Neuronal stem cell (in vitro differentiated cells): ENCODE measurements around the gene NAV2.

ENCODE experiments used
- DNase-seq: peaks from one replicate; pipeline ENCODE4 v3.0.0-alpha.2; 2013; ENCODE audit warnings: low spot score
- H2AFZ ChIP-seq: one replicate; pipeline ENCODE4 v1.6.1; 2013; ENCODE audit warnings: mild to moderate bottlenecking, low read length, inconsistent platforms
- H2AK5ac ChIP-seq: 2 replicates; pipeline ENCODE4 v1.6.1; 2013; ENCODE audit warnings: low read depth, mild to moderate bottlenecking, inconsistent platforms, low read length, moderate library complexity, mixed read lengths
- H2BK120ac ChIP-seq: 2 replicates; pipeline ENCODE4 v1.6.1; 2013; ENCODE audit warnings: low read depth, mild to moderate bottlenecking, inconsistent platforms, low read length, moderate library complexity, mixed read lengths
- H2BK12ac ChIP-seq: one replicate; pipeline ENCODE4 v1.6.1; 2013; ENCODE audit warnings: low read length, inconsistent platforms
- H2BK15ac ChIP-seq: 2 replicates; pipeline ENCODE4 v1.6.1; 2013; ENCODE audit warnings: mild to moderate bottlenecking, low read length, inconsistent platforms, mixed read lengths
- H2BK5ac ChIP-seq: one replicate; pipeline ENCODE4 v1.6.1; 2013; ENCODE audit warnings: inconsistent platforms, mild to moderate bottlenecking, low read length, moderate library complexity
- H3K14ac ChIP-seq: one replicate; pipeline ENCODE4 v1.6.1; 2013; ENCODE audit warnings: low read length, inconsistent platforms
- H3K18ac ChIP-seq: 2 replicates; pipeline ENCODE4 v1.6.1; 2013; ENCODE audit warnings: low read length, inconsistent platforms
- H3K23ac ChIP-seq: 2 replicates; pipeline ENCODE4 v1.6.1; 2013; ENCODE audit warnings: low read depth, mild to moderate bottlenecking, mixed read lengths, low read length, inconsistent platforms; ENCODE audit not compliant: poor library complexity
- H3K27ac ChIP-seq: replicated peaks from 3 replicates; pipeline ENCODE4 v1.5.1; 2013; ENCODE audit warnings: low read length, inconsistent platforms
- H3K27me3 ChIP-seq, 3 experiments: 2 replicates each; pipeline ENCODE4 v1.6.1; 2013; ENCODE audit warnings: low read length in 3 of 3, mild to moderate bottlenecking in 2 of 3, inconsistent platforms in 1 of 3, low read depth in 1 of 3, mixed read lengths in 1 of 3, moderate library complexity in 1 of 3; ENCODE audit not compliant: control insufficient read depth in 3 of 3, insufficient read depth in 3 of 3
- H3K36me3 ChIP-seq, 2 donors: replicated peaks in 1 of 2; 2 replicates each; pipeline ENCODE4 v1.6.1; 2013; ENCODE audit warnings: low read length in 2 of 2; ENCODE audit not compliant: control insufficient read depth in 2 of 2, insufficient read depth in 2 of 2
- H3K4ac ChIP-seq: 2 replicates; pipeline ENCODE4 v1.6.1; 2013; ENCODE audit warnings: inconsistent platforms, mild to moderate bottlenecking, low read length, moderate library complexity
- H3K4me1 ChIP-seq, 2 donors: 1 replicate in 1 of 2; 2 replicates in 1 of 2; pipeline ENCODE4 v1.6.1; 2013; ENCODE audit warnings: low read length in 2 of 2, low read depth in 1 of 2; ENCODE audit not compliant: control insufficient read depth in 2 of 2, insufficient read depth in 1 of 2
- H3K4me2 ChIP-seq: one replicate; pipeline ENCODE4 v1.6.1; 2013; ENCODE audit warnings: mild to moderate bottlenecking, low read length, inconsistent platforms; ENCODE audit not compliant: insufficient read depth, poor library complexity, severe bottlenecking
- H3K4me3 ChIP-seq, 2 donors: 2 replicates each; pipeline ENCODE4 v1.5.1; 2013; ENCODE audit warnings: low read length in 2 of 2, mild to moderate bottlenecking in 2 of 2, inconsistent platforms in 1 of 2, moderate library complexity in 1 of 2
- H3K79me1 ChIP-seq: one replicate; pipeline ENCODE4 v1.6.1; 2013; ENCODE audit warnings: low read depth, mild to moderate bottlenecking, inconsistent platforms, low read length, moderate library complexity
- H3K9ac ChIP-seq: one replicate; pipeline ENCODE4 v1.6.1; 2013; ENCODE audit warnings: mild to moderate bottlenecking, low read depth, low read length, inconsistent platforms; ENCODE audit not compliant: poor library complexity
- H3K9me3 ChIP-seq, 2 donors: replicated peaks in 1 of 2; 2 replicates each; pipeline versions ENCODE3 to v1.6.1; 2013; ENCODE audit warnings: low read length in 2 of 2, mild to moderate bottlenecking in 2 of 2, inconsistent platforms in 1 of 2, low read depth in 1 of 2, mixed read lengths in 1 of 2, moderate library complexity in 1 of 2; ENCODE audit not compliant: control insufficient read depth in 2 of 2, insufficient read depth in 1 of 2
- H4K8ac ChIP-seq: one replicate; pipeline ENCODE4 v1.6.1; 2013; ENCODE audit warnings: low read depth, mild to moderate bottlenecking, inconsistent platforms, low read length, moderate library complexity
- H4K91ac ChIP-seq: one replicate; pipeline ENCODE4 v1.6.1; 2013; ENCODE audit warnings: low read length, low read depth, mild to moderate bottlenecking, inconsistent platforms; ENCODE audit not compliant: poor library complexity
- WGBS, 2 donors: extraction: QIAGEN DNeasy Blood & Tissue Kit; methylation state at CpG; one replicate each; pipeline ENCODE4 v1.1.7; 2013; ENCODE audit warnings: missing lambda C conversion rate in 2 of 2, mixed read lengths in 1 of 2; ENCODE audit not compliant: insufficient read length in 2 of 2, insufficient replicate concordance in 1 of 2; ENCODE audit errors: extremely low coverage in 2 of 2; 5-methylcytosine and 5-hydroxymethylcytosine counted together

Gene NAV2

DNA sequence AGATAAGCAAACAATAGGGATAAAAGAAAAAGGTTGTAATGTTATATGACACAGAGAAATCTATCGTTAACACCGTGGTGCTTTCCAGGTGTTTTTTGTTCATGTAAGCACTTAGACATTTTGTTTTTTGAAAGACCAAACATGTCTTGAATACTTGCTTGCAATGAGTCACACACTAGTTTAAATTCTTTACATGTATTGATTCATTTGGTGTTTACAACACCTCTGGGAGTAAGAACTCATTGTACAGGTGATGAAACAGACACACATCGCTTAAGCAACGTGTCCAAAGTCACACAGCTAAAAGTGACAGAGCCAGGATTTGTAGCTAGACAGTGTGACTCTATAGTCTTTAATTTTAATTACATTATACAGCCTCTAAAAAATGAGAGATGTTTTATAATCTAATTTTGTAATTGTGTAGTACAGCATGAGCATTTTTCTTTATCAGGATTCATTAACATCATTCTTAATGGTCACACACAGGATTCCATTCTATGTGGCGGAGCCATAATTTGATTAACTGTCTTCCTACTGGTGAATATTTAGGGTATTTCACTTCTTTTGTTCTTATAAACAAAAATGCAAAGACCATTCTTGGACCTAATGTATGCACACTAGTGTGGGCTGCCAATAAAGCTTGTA is 298.8 kb downstream of the NAV2 start:
- Histone ChIP-seq H2BK12ac (no peak overlapping the region), H3K27me3 (no peaks in the 10 kb centered on the region), H3K18ac (no peak overlapping the region), H2BK15ac (no peak overlapping the region), H3K23ac (no peak overlapping the region), H3K79me1 (no peaks in the 10 kb centered on the region), H2AFZ (no peak overlapping the region), H3K14ac (no peak overlapping the region), H2BK120ac (no peak overlapping the region), H2AK5ac (no peak overlapping the region), H3K36me3 (no peaks in the 10 kb centered on the region), H3K27ac (no peak overlapping the region), H3K9me3 (no peaks in the 10 kb centered on the region), H3K4me2 (no peak overlapping the region), H3K9ac (no peak overlapping the region), H3K4ac (no peak overlapping the region), H3K4me3 (no peak overlapping the region), H4K8ac (no peak overlapping the region), H3K4me1 (peaks cover 1 to 10% of the 10 kb centered on the region in 2 donors), H4K91ac (no peak overlapping the region), H2BK5ac (no peak overlapping the region)
- no peak for DNase-seq
- no CpG with 5 or more reads among the region's 5 CpGs for WGBS, 2 donors

- no CpG with 5 or more reads among the region's 7 CpGs for WGBS, 2 donors
- no peak for DNase-seq
- no peak overlapping the region for H3K27ac ChIP-seq
- H2AFZ ChIP-seq = no peak overlapping the region
- H3K23ac ChIP-seq = no peak overlapping the region
- H3K4me2 ChIP-seq = no peak overlapping the region
- H3K9me3 ChIP-seq = no peaks in the 10 kb centered on the region
- no peaks in the 10 kb centered on the region for H3K27me3 ChIP-seq
- no peak overlapping the region for H3K18ac ChIP-seq
- H3K9ac ChIP-seq = no peak overlapping the region
- H2BK5ac ChIP-seq = no peak overlapping the region
- no peak overlapping the region for H2BK120ac ChIP-seq
- no peak overlapping the region for H2AK5ac ChIP-seq
- no peak overlapping the region for H4K91ac ChIP-seq
- H3K4ac ChIP-seq = no peak overlapping the region
- H2BK15ac ChIP-seq = no peak overlapping the region
- no peak overlapping the region for H3K14ac ChIP-seq
- peaks cover 4 to 14% of the 10 kb centered on the region in 2 donors for H3K4me1 ChIP-seq
- H3K36me3 ChIP-seq = no peaks in the 10 kb centered on the region
- no peak overlapping the region for H2BK12ac ChIP-seq
- H3K4me3 ChIP-seq = no peak overlapping the region
- no peak overlapping the region for H4K8ac ChIP-seq
- no peaks in the 10 kb centered on the region for H3K79me1 ChIP-seq
Observed at GRCh38 chr11:20013346-20014066, 300.9 kb downstream of the NAV2 start.

DNA sequence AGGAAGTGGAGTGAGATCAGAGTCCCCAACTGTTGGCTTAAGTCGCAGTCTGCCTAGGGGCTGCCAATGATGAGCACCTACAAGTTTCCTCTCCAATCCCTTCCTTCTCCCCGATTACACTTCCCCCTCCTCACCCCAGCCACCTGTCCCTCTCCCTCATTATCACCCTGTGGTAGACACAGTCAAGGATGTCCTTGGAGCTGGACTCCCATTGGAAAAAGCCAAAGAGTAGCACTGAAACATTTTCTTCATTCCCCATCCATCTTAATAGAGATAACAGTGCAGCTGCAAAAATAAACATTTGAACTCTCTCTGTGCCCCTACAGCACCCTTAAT is 301.4 kb downstream of the NAV2 start:
- no peak overlapping the region for H2AK5ac ChIP-seq
- no peak overlapping the region for H3K27ac ChIP-seq
- H4K91ac ChIP-seq = no peak overlapping the region
- no peak overlapping the region for H2BK120ac ChIP-seq
- H2AFZ ChIP-seq = no peak overlapping the region
- WGBS, 2 donors = no CpG with 5 or more reads among the region's 2 CpGs
- H3K79me1 ChIP-seq = no peaks in the 10 kb centered on the region
- no peak overlapping the region for H3K4me2 ChIP-seq
- H3K36me3 ChIP-seq = no peaks in the 10 kb centered on the region
- H3K27me3 ChIP-seq = no peaks in the 10 kb centered on the region
- no peak overlapping the region for H3K14ac ChIP-seq
- H2BK5ac ChIP-seq = no peak overlapping the region
- H3K4me3 ChIP-seq = no peak overlapping the region
- DNase-seq = no peak
- H3K4me1 ChIP-seq = peaks cover 3 to 9% of the 10 kb centered on the region in 2 donors
- H3K4ac ChIP-seq = no peak overlapping the region
- H3K18ac ChIP-seq = no peak overlapping the region
- H3K23ac ChIP-seq = no peak overlapping the region
- H3K9ac ChIP-seq = no peak overlapping the region
- no peak overlapping the region for H2BK15ac ChIP-seq
- no peak overlapping the region for H4K8ac ChIP-seq
- no peaks in the 10 kb centered on the region for H3K9me3 ChIP-seq
- no peak overlapping the region for H2BK12ac ChIP-seq

- Histone ChIP-seq H2AK5ac (no peak overlapping the region), H3K9ac (no peak overlapping the region), H2BK15ac (no peak overlapping the region), H4K8ac (no peak overlapping the region), H3K79me1 (no peaks in the 10 kb centered on the region), H2BK5ac (no peak overlapping the region), H3K36me3 (no peaks in the 10 kb centered on the region), H3K4me3 (no peak overlapping the region), H3K9me3 (no peaks in the 10 kb centered on the region), H3K4me1 (peaks cover 3 to 8% of the 10 kb centered on the region in 2 donors), H3K27me3 (no peaks in the 10 kb centered on the region), H3K4ac (no peak overlapping the region), H3K18ac (no peak overlapping the region), H3K14ac (no peak overlapping the region), H2BK12ac (no peak overlapping the region), H3K27ac (no peak overlapping the region), H2BK120ac (no peak overlapping the region), H3K23ac (no peak overlapping the region), H3K4me2 (no peak overlapping the region), H4K91ac (no peak overlapping the region), H2AFZ (no peak overlapping the region)
- DNase-seq = no peak
- no CpG with 5 or more reads among the region's 3 CpGs for WGBS, 2 donors
Observed at GRCh38 chr11:20015101-20015500, 302.5 kb downstream of the NAV2 start.
